GM21825 (cell line): ENCODE results near the gene C18orf63.
"Not testable (repeated sequence)": the region's sequence is repeated elsewhere in the genome, so short reads cannot be mapped to it uniquely, and the experiment has no call there.

Experiments used
- ATAC-seq: cut with Tn5 transposase; IDR thresholded peaks from one replicate; pipeline ENCODE4 v1.9.1; 2021; ENCODE audit warnings: mild to moderate bottlenecking, moderate library complexity; ENCODE audit not compliant: unreplicated experiment

The C18orf63 gene

DNA sequence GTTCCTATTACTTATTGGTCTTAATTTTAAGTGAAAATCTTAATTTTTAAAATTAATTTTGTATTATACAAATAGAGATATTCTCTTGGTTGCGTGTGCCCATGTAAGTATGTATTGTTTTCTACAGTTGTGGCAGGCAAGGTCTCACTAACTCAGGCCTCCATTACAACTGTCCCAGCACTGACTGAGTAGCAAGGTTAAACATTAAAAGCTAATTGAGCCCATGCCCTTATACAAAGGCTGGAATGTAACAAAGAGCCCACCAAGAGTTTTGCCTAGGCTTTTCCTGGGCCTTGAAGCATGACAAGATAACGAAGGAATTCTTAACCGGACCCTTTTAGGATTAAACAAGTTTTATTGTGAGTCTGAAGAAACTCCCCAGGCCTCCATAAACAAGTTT is 11.2 kb downstream of the C18orf63 start:
- ATAC-seq: not testable (repeated sequence)

DNA sequence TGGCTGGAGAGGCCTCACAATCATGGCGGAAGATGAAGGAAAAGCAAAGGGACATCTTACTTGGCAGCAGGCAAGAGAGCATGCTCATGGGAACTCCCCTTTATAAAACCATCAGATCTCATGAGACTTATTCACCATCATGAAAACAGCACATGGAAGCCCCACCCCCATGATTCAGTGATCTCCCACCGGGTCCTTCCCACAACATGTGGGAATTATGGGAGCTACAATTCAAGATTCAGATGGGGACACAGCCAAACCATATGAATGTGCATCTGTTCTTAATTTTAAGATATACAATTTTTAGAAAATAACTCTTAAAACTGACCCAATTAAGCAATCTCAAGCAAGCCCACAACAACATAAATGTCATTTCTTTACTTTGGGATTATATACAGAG is 12.6 kb downstream of the C18orf63 start:
- ATAC-seq: no peak

DNA sequence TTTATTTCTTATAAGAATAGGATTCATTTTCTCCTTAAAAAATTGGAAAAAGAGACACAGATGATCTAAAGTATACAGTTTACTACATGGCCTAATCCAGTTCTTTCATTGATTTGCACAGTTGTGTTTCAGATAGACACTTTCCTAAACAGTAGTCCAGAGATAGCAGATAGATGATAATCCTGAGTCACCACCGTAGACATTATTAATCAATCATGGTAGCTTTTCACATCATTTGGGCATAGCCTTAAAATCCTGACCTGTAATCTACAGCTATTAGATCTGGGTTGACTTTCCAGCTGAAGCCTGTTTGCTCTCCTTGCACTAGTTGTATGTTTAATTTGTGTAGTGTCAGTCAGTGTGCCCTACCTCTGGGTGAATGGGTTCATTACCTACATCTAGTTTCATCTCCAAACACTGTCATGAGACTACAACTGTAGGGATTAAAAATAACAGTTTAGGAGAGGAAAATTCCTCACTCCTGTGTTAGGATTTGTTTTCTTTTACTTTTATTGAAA is 14.1 kb downstream of the C18orf63 start:
- no peak for ATAC-seq

DNA sequence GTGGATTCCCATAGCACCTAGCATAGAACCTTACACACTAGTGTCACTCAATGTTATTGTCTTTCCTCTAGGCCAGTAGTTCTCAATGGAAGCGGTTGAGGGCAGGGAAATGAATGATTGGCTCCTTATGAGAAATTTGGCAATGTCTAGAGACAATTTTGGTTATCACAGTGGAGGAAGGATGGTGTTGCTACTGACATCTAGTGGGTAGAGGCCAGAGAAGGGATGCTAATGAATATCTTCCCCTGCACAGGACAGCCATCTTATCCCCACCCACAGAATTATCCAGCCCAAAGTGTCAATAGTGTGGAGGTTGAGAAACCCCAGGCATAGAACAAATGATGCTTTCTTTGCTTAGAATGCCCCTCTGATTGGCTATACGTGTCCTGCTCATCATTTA is 15.8 kb downstream of the C18orf63 start:
- ATAC-seq: no peak

DNA sequence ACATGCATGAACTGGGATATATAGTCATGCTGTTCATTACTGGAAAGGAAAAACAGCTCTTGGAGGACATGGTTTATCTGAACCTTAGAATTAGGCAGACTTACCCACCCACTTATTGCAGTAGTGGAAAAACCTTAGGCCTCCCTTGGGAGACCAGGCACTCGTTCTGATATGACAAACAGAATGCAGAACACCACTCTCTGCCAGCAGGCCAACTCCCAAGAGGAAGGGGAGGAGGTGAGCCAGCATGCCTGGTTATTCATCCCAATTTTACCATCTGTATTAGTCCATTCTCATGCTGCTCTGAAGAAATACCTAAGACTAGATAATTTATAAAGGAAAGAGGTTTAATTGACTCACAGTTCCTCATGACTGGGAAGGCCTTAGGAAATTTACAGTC is 17.5 kb downstream of the C18orf63 start:
- no peak for ATAC-seq

DNA sequence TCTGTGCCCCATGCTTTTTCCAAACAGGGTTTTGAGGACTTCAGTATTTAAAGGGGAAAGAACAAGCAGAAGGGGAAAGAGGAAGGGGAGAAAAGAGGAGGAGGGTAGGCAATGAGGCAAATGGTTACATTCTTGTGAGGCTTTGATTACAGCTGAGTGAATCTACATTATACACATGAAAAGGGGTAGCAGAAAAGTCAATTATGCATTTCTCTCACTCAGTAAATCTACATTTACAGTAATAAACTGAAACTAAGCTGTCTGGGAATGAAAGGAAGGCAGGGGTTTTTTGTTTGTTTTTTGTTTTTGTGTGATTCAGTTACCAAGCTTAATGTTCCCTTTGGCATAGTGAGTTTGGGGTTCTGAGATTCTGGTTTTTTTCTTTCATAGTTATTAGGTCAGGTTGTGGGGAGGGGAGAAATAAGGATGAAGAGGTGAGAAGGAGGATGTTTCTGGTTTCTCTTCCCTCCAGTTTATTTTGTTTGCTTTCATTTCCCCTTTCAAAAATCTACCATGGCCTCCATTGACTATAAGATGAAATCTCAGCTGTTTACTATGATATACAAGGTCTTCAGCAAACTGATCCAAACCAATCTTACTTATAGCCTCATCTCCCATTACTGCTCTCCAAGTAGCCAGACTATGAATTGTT is 18.7 kb downstream of the C18orf63 start:
- no peak for ATAC-seq

DNA sequence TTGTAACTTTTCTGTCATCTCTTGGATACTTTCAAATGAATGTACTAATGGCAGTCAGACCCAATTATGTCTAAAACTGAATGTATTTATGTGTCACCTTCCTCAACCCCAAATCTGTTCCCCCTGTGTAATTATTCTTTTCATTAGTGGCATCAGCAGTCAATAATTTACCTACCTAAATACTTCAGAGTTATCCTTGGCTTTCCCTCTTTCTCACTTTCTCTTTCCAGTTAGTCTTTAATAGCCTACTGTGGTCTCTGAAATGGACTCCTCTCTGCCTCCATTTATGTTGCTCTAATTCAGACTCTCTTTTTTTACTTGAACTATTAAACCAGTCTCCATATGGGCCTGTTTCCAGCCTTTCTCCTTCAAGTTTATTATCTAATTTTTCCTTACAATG is 21.0 kb downstream of the C18orf63 start:
- ATAC-seq: no peak

DNA sequence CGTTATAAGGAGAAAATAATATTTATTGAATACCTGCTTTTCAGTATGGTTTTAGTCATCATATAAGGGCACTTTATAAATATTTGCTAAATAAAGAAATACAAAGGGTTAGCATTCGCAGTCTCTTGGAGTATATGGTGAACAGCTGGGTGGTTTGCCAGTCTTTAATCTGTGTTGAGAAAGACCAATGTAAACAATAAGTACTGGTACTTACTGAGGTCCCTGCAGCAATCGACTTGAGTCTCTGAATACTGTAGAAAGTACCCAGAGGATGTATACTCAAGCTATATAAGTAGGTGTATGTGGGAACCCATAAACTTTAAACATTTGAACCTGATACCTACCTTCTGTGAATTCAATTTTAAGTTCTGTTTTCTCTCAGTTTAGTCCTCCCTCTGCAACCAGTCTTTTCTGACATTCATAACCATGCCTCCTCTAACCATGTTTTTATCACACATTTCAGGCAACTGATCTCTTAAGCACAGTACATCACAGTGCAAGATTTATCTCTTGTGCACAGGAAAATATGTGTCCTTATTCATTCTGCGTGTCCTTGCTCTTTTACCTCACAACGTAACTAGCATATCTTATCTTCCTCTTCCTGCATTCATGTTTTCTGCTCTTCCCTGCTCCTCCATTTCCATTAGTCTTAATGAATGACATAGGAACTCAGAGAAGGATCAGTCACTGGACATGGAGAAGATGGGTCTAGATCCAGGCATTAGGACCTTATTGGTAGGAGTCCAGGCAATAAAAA is 21.7 kb downstream of the C18orf63 start:
- no peak for ATAC-seq

DNA sequence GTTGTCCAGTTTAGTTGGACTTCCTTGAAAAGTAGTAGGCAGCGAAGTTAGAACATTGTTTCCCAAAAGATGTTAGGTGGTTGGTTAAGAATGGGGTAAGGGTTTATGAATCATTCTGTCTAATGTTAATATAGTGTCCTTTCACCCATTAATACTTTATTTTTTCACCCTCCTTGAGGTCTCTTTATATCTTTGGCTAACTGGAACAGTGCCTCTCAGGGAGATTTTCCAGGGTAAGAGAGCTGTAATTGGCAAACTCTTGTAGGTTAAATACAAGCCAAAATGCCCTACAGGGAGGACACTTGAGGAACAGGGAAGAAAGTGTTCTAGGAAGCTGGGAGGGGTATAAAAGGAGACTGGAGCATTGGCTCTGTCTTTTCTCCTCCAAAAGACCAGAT is 22.3 kb downstream of the C18orf63 start:
- ATAC-seq: no peak

DNA sequence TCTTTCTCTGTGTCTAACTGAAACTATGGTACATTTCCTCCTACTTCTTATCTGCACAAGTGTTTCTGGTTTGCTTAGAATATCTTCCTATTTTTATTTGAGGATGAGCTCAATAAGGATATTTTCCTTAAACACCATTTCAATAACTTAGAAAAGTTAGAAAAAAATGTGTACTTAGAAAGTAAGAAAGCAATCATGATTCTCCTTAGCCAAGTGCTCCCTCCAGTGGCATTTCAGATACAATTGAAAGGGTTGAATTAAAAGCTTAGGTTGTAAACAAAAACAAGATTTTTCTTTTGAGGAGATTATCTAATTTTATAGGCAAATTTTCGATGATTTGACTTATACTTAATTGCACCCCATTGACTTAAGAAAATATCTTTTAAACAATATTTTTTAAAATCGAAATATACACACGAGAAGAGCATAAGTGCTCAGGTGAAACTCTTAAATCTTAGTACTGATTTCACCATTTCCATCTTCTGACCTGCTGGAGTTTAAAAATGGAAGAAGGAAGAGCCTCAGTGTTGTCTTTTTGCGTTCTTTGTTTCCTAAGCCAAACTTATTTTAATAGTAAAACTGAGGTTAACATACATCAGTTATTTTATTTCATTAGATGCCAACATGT is 26.9 kb downstream of the C18orf63 start:
- ATAC-seq: no peak

DNA sequence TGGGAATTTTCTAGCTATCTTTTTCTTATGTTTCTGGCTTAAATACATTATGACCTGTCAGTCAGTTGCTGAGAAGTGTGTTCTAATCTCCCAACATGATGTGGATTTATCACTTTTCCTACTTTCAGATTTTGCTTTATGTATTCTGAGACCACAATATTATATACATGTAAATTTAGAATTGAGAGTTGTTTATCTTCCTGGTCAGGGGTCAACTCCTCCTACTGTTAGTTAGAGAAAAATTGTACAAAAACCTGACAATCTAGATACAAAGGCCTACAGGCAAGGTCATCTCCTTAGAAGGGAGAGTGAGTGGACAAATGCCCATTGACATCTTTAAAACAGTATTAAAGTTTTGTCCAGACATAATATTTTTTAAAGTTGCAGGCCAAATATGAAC is 30.6 kb downstream of the C18orf63 start:
- ATAC-seq: no peak

DNA sequence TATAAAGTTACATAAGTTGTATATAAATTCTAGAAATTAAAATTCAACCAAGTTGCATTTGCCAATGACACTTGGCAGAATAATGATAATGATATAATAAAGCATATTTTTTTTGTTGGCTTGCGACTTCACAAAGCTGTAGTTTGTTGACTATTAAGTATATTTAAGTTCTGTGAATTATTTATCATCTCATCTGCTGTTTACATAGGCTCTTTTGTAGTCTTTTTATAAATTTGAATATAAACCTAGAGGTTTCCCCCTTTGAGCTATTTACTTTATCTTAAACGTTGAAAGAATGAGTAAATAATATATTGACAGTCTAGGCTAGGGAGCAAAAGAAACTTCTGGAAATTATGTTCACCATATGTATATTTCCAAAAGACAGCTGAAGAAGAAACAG is 32.9 kb downstream of the C18orf63 start:
- no peak for ATAC-seq

DNA sequence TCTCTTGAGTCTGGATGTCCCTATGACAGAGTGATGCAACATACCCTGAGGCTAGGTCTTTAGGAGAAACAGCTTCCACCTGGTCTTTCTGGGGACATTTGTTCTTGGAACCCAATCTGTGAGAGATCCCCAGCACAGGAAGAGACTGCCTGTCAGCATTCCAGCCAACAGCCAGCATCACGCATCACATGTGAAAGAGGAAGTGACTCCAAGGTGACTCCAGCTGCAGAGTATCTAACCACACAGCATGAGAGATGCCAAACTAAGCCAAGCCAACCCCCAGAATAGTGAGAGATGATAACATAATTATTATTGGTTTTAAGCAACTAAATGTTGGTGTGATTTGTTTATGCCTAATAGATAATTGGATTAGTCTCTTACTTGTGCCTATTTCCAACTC is 35.7 kb downstream of the C18orf63 start:
- peak; percentile 66 for ATAC-seq

DNA sequence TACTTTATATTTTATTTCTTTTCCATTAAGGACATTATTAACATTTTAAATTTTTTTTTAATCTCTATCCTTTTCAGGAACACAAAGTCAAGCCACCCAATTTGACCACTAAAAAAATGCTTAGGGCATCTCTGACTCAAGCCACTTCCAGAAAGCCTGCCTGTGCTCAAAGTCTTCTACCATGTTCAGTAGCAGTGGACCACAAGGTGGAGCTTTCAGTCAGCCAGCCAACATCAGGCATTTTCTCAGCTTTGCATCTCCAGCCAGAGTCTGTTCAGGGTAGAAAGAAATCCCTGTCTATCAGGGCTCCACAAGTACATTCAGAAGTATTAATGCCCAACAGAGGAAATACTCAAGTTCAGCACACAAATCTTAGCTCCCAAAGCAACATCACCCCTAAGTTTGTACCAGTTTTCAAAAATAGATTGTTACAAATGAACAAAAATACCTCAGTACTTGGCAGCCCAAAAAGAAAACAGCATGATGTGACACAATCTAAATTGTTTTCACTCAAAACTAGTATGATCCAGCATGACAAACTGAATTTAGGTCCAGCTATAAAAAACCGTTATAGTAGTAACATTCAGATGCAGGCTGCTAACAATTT is 37.6 kb downstream of the C18orf63 start:
- ATAC-seq: peak; percentile 54

DNA sequence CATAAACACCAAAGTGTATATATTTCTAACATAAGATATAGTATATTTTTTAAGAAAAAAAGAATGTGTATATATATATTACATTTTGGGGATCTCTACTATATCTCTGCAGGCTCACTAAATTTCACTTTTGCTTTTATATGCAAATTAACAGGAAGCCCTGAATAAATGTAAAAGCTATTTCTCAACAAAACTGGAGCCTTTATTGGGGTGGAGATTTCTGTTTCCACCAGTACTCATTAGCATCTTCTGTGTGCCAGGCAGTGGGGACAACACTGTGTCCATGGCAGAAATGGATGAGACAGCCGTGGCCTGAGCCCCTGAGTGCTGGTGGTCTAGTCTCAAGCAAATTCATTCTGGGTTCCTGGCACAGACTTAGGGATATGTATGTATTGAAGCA is 41.3 kb downstream of the C18orf63 start:
- peak; percentile 35 for ATAC-seq

DNA sequence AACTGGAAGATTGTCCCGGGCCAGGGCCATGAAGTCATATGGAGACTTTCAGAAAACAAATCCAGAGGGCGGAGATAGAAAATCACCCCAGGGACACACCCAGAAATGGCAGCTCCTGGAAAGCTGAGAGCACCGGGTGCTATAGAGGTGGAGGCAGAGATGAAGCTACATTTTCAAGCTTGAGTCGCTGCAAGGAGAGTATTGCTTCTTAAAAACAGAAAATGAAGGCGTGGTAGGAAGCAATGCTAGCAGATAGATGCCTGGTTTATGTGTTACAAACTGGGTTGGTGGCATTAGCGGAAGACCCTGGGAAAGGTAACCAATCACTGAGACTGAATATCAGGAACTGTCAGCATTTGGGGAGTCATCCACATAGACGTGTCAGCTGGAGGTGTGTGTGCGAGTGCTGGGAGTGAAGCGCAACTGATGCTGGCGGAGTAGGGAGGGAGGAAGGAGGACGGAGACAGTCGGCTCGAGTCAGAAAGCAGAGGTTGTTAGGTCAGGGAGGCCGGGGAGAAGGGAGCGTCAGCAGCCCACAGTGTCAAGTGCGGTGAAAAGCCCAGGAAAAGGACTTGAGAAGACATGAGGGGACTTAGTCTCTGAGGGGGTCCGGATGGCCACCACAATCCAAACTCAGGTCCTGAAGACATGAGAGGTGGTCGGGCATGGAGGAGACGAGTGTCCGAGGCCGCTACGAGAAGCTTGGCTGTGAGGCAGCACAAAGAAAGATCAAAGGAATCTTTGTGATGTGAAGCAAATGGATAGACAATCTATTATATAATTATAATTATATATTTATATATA is 45.4 kb downstream of the C18orf63 start:
- no peak for ATAC-seq

DNA sequence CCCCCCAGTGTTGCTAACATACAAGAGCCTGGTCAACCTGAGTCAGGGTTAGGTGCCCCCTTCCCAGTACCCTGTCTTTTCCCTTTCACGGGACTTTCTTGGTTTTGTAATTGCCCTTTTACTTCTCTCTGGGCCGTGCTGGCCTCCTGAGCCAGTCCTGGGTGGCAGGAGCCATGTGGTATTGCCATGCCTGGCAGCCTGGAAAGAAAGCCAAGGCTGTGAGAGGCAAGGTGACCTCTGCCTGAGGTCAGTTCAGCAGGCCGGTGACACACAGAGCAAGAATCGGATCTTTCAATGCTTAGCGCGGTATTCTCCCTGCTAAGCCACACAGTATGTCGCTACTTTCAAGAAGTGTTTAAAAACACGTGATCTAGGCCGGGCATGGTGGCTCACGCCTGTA is 52.3 kb downstream of the C18orf63 start:
- no peak for ATAC-seq

DNA sequence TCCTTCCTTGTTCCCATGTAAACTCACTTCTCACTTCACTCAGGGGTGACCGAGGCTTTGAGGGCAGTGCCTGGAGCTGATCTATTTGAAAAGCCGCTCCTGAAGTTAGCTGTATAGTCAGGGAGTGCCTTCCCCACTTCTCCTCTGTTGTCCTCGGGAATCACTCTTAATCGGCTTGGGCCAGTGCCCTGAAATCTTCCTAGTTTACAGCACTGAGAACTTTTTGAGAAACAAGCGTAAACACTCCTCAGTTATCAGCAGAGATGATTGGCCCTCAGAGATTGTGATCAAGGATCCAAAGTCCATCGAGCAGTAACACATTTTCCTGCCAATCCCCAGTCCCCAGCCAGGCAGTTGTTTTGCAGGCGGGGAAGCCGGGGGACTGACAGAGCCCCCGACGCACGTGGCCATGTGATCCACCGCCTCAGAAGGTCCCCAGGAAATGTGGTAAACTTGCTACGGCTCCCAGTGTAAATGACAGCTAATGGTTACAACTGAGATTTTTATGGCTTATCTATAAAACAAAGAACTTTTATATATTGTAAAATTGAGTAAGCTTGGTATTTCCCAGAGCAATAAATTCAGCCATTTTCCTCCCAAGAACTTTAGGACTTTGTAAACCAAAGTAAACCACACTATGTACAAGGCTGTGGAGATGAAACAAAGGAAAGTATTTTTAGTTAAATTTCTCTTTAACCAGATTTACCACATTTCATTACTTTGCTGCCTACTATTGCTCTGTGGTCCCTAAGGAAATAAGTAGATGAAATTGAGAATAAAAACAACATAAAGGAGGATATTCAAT is 53.5 kb downstream of the C18orf63 start:
- no peak for ATAC-seq

DNA sequence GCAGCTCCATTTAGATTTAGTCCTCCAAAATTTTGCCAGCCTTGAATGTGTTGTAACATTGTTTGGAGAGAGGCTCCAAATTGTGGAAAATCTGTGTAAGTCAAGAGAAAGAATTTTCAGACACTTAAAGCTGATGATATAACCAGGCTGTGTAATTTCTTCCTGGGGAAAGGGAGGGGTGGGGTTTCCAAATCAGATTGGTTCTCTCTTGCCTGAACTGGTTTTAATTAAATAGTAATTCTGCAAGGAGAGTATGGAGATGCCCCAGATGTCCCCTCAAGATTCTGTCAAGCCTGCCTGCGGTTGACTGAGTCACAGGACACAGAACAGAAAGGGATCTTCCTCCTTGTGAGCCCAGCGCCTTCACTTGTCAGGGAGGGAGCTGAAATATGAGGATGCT is 54.5 kb downstream of the C18orf63 start:
- ATAC-seq: no peak

DNA sequence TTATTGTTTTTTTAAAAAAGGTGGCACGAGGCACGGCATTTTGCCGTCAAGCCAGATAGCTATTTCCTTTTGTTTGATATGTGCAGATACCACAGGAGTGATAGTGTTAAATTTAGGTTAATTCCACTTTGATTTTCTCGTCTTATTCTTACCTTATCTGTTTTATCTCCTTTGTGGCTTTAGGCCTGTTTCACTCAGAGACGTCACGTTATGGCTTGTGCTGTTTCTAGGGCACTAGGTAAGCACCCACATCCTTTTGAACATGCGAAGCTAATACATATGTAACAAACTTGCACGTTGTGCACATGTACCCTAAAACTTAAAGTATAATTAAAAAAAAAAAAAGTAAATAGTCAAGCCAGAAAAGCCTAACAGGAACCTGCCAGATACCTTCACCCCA is 57.8 kb downstream of the C18orf63 start:
- ATAC-seq: no peak
